NCI-H1417 treated with DMSO at 0.1 percent for 48 hours (cell line): ENCODE measurements around the gene PRKN.
"Not testable (repeated sequence)": the region's sequence is repeated elsewhere in the genome, so short reads cannot be mapped to it uniquely, and the experiment has no call there.

ENCODE experiments used
- DNase-seq: peaks from one replicate; lab custom pipeline; 2025; lab: John Stamatoyannopoulos, UW

The PRKN gene

GRCh38 chr6:162710936-162711335, 16.6 kb downstream of the PRKN start:
- DNase-seq, result no peak

GRCh38 chr6:162710419-162710818, 17.1 kb downstream of the PRKN start:
- no peak for DNase-seq

- DNase-seq, result no peak
These were observed 18.1 kb downstream of the PRKN start for GRCh38 chr6:162709431-162709830.

DNA sequence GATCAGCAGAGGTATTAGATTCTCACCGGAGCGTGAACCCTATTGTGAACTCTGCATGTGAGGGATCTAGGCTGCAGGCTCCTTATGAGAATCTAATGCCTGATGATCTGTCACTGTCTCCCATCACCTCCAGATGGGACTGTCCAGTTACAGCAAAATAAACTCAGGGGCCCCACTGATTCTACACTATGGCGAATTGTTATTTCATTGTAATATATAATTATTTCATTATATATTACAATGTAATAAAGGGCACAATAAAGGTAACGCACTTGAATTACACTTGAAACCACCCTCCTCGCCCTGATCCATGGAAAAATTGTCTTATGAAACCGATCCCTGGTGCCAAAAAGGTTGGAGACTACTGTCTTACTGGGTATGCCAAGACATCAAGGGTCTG, 18.6 kb downstream of the PRKN start:
- no peak for DNase-seq

DNA sequence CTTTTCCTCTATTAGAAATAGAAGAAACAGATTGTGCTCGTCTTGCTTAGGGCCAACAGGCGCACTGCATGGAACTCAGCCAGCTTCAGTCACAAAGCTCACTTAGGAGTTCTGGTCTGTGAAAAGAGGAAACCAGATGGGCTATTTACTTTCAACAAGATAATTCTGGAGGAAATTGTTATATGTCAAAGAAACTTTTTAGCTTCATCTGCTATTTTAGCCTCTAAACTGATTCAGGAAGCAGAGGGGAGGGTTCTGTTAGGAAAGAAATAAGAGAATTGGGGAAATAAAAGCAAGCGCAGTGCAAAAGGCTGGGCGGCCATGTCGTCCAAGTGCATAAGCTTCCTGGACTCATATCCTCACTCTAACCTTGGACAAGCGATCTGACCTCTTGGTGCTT, 21.3 kb downstream of the PRKN start:
- DNase-seq, result no peak

DNA sequence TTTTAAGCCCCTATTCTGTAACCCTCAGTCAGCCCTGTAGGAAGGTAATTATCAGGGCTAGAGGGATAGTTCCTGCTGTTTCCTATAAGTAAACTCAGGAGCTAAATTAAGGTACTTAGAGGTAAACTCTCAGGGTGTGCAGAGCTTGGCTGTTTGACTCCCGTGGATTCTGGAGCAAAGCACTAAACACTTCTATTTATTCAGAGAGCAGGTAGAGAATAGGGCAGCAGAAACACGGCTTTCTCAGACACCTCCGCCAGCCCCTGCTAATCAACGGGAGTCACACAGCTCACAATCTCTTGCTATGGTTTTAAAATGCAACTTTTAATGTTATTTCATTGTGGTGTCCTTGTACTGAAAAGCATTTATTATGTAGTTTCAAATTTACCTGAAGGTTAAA, 21.8 kb downstream of the PRKN start:
- DNase-seq, result peak; percentile 82

- DNase-seq, result peak; percentile 64
These were observed 23.6 kb downstream of the PRKN start for GRCh38 chr6:162704001-162704400.

DNA sequence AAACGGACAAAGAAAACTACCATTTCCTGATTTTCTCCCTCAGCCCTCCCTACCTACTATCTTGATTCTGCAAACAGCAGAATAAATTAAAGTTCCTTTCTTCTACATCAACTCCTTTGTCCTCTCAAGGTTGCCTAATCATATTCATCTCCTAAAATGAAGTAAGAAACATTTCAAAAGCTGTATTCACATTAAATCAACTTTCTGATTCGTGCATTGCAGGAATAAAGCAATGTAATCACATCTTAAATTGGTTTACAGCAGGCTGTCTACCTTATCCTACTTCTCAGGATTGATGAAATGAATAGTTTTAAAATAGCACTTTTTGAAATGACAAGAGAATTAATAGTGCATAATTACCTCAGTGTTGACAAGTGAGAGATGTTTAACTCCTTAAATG, 25.1 kb downstream of the PRKN start:
- peak; percentile 87 for DNase-seq

DNA sequence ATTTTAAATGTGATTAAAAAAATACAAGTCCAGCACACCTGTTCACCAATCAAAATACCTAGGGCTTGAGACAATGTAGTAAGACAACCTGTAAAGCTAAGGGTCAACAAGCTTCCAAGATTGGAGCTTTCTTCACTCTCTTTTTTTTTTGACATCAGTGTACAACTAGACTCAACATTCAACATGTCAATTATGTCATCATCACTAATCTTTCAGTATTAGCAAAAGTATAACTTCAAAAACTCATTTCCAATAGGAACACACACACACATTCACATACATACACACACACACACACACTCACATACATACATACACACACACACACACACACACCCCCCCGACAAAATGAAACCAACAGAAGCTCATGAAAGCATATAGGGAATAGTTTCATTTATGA, 26.0 kb downstream of the PRKN start:
- no peak for DNase-seq

- DNase-seq, result no peak
These were observed 26.6 kb downstream of the PRKN start for GRCh38 chr6:162700966-162701365.

- no peak for DNase-seq
These were observed 27.6 kb downstream of the PRKN start for GRCh38 chr6:162699961-162700360.

GRCh38 chr6:162698440-162698839, 29.1 kb downstream of the PRKN start:
- DNase-seq, result no peak

DNA sequence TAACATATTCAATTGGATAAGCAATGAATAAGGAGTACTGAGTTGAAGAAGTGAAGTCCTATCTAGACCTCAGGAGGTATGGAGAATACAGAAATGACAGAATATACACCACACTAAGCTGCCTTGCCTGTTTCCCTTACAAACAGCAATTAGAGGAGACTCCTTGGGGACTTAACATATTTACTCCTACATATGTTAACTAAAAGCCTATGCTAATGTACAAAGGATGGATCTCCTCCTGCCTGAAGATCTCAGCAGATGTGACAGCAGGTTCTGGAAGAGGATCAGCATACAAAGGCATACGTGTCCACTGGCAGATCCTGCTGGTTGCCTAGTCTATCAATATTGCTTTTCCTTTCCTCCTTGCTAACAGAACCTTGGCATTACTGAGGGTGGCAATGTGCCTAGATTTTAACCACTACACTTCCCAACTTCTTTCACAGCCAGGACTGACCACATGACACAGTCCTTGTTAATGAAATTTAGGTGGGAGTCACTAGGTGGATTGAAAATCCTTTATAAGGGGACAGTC, 29.6 kb downstream of the PRKN start:
- no peak for DNase-seq

DNA sequence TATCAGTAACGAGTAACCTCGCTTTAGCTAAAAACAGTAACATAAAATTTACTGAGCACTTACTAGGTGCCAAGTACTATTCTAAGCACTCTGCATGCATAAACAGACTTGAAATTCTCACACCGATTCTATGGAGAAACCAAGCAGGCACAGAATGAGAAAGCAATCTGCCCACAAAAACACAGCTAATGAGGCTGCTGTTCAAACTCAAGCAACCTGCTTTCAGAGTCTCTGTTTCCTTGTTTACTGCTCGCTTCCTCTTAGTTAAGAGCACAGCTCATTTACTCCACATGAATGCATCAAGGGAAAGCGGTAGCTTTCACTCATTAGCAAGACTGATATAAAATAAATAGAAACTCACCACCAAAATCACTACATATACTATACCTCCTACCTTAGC, 37.4 kb downstream of the PRKN start:
- DNase-seq, result no peak

DNA sequence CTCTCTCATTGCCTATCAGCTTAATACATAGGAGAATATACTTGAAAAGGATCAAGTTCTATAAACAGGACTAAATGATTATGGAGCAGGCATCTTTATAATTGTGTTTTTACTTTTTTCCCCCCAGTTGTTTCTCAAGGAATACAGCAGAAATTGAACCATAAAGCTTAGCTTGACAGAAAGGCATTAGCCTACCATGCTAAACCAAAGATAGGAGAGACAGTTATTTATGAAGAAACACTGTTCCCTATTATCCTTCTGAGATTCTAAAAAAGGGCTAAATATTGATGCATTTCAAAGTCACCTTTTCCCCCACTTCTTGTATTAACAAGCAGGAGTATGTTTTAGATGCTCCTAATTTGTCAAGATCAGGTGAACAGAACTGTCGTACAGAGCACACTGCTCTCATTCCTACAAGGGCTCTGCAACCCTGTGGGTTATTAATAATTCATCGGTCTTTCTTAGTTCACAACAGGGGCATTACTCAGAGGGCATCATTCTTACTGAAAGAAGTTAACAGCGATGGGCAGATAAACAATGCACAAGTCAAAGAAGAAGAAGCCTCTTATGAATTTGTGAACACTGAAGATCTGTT, 38.7 kb downstream of the PRKN start:
- no peak for DNase-seq

GRCh38 chr6:162685586-162685985, 42.0 kb downstream of the PRKN start:
- DNase-seq, result no peak

DNA sequence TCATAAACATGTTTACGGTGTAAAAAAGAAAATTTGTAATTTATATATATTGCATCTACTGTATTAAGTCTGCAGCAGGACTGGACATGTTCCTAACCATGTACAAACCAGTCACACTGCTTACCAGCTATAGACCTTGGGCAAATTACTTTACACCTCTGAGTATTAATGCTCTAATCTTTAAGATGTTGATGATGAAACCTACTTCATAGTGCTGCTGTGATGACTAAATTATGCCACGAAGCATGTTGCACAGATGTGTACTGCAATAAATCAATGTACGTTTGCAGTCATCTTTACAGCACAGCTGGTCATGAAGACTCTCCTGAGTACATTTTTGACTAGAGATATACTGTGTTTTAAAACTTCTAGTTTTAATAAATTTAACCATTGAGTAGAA, 42.6 kb downstream of the PRKN start:
- DNase-seq, result no peak

DNA sequence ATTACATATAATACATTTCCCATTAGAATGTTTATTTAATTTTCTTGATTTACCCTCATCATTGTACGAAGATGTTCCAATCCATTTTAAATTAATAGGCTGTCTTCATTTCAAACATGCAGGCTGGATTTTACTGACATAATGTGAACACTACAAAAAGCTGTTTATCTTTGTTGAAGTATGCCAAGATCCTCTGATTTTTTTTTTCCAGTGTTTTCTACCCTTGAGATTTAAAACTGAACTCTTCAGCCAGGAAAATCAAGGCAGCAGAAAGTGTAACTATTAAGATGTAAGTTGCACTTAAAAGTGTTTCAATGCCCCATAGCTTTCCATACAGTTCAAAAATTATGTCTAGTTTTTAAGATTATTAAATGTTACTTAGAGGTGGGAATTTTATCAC, 43.5 kb downstream of the PRKN start:
- no peak for DNase-seq

DNA sequence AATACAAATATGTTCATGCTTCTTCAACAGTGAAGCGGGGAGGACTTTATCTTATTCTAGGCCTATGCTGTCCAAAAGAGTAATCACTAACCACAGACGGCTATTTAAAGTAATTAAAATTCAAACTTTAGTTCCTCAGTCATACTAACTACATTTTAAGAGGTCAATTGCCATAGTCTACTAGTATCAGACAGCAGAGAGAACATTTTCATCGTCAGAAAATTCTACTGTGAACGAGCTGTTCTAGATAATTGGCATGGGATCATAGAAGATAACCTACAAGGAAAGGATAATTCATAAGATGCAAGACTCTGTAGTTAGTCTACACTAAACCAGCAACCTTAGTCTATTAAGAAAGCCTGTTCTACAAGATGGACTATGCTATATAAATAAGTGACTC, 44.4 kb downstream of the PRKN start:
- no peak for DNase-seq

GRCh38 chr6:162681447-162681846, 46.1 kb downstream of the PRKN start:
- no peak for DNase-seq

GRCh38 chr6:162680871-162681270, 46.7 kb downstream of the PRKN start:
- DNase-seq, result no peak

GRCh38 chr6:162680367-162680766, 47.2 kb downstream of the PRKN start:
- no peak for DNase-seq

- DNase-seq, result no peak
These were observed 47.9 kb downstream of the PRKN start for GRCh38 chr6:162679681-162680080.

DNA sequence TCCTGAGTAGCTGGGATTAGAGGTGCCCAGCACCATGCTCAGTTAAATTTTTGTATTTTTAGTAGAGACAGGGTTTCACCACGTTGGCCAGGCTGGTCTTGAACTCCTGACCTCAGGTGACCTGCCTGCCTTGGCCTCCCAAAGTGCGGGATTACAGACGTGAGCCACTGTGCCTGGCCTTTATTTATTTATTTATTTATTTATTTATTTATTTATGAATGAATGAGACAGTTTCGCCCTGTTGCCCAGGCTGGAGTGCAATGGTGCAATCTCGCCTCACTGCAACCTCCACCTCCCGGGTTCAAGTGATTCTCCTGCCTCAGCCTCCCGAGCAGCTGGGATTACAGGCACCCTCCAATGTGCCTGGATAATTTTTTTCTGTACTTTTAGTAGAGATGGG, 48.7 kb downstream of the PRKN start:
- not testable (repeated sequence) for DNase-seq

- no peak for DNase-seq
These were observed 52.1 kb downstream of the PRKN start for GRCh38 chr6:162675503-162675902.
